Psoas muscle (tissue), 8 donors: Measurements from ENCODE around the gene MTPN. TPM values are rescaled to one million over a fixed set of nuclear protein-coding genes. Genes with fewer than 3 reads are reported as not detected.

Source experiments
- ATAC-seq, 4 donors: fragments of 200-7000 bp; cut with Tn5 transposase; one replicate each; pipeline ENCODE4 v1.9.1; 2020; ENCODE audit warnings: moderate library complexity in 3 of 4, mild to moderate bottlenecking in 2 of 4
- DNase-seq, 2 donors: peaks; one replicate each; pipeline ENCODE4 v3.0.0-alpha.2; 2020
- H3K27ac ChIP-seq: fragments of 200-600 bp; one replicate; pipeline ENCODE4 v1.8.0; 2022
- H3K27me3 ChIP-seq, 3 donors: fragments of 200-600 bp in 1 of 3; one replicate each; pipeline versions ENCODE4 v1.6.1 to v1.8.0; 2013 to 2022; ENCODE audit warnings: low read length in 2 of 3, mild to moderate bottlenecking in 2 of 3, moderate library complexity in 1 of 3; ENCODE audit not compliant: insufficient read depth in 3 of 3
- H3K36me3 ChIP-seq, 2 donors: fragments of 200-600 bp in 1 of 2; one replicate each; pipeline versions ENCODE4 v1.6.1 to v1.8.0; 2013 to 2022; ENCODE audit warnings: low read depth in 1 of 2, mild to moderate bottlenecking in 1 of 2, moderate library complexity in 1 of 2; ENCODE audit not compliant: insufficient read depth in 1 of 2
- H3K4me1 ChIP-seq: fragments of 200-600 bp; one replicate; pipeline ENCODE4 v1.8.0; 2022
- H3K4me3 ChIP-seq: fragments of 200-600 bp; one replicate; pipeline ENCODE4 v1.8.0; 2022; ENCODE audit warnings: mild to moderate bottlenecking
- H3K9me3 ChIP-seq: fragments of 200-600 bp; one replicate; pipeline ENCODE4 v1.8.0; 2022
- CTCF ChIP-seq: fragments of 200-600 bp; IDR thresholded peaks from one replicate; pipeline ENCODE4 v1.8.0; 2022; ENCODE audit warnings: antibody characterized with exemption
- WGBS, 3 donors: extraction: QIAGEN DNeasy Blood & Tissue Kit; methylation state at CpG; one replicate each; pipeline versions ENCODE4 v1.1.6 to v1.1.7; 2013; 5-methylcytosine and 5-hydroxymethylcytosine counted together
- intact Hi-C, 2 donors: fragments of 100-400 bp; cut with DNase I; formaldehyde crosslinking; loops; one replicate each; pipeline versions ENCODE4 v1.11.0 to v1.14.2; 2022
- polyA plus RNA-seq, 3 donors: library from polyadenylated mRNA; stranded (reverse); fragments of 200-250 nt; gene quantifications; one replicate each; pipeline ENCODE4 v1.2.3, GENCODE V29; 2013
- total RNA-seq, 4 donors: library from RNA; stranded (reverse); fragmentation: NEBNext Ultra II Directional in 2 of 4; extraction: Animal tissue kit (Norgen Biotek cat#: 25700) in 2 of 4; gene quantifications; one replicate each; pipeline versions ENCODE4 v1.2.1 to v1.2.4, GENCODE V29; 2021 to 2023
- donor health status: healthy with polysubstance abuse.
- donor health status: DM: no; HTN: no; CAD: no; lungs with moderate emphysema.
- donor health status: Bipolar disorder and iron deficiency.
- donor health status: healthy.
- donor health status: DM: yes; HTN: yes; CAD: no.
- donor health status: DM: no; HTN: no; CAD: no.
- donor health status: DM: no; HTN: no; CAD: no.
- donor health status: DM: yes; HTN: yes; CAD: no.

Gene MTPN
- total and polyA plus RNA-seq, 7 donors: 41.4 to 107 (median 62.4) TPM

- DNase-seq (no peak), ATAC-seq (peak in 3 of 4 donors; percentile 36 to 62 (median 45))
- H3K4me3 ChIP-seq: no peak overlapping the region
- H3K27ac ChIP-seq: no peak overlapping the region
- no peaks in the 10 kb centered on the region for H3K9me3 ChIP-seq
- intact Hi-C loops: loop anchor here (1.0 to 5.0 kb wide), 3 partner anchors 207 to 337 kb away; no protein-coding TSS in a partner anchor
- no peaks in the 10 kb centered on the region for H3K36me3 ChIP-seq
- H3K4me1 ChIP-seq: no peaks in the 10 kb centered on the region
- 24 to 30% (median 27%) methylated on average over 4 of the region's 4 CpGs for WGBS, 3 donors
- peak; percentile 86 for TF ChIP-seq CTCF
- H3K27me3 ChIP-seq: no peaks in the 10 kb centered on the region
These were observed 32.4 kb upstream of the MTPN start for GRCh38 chr7:136009488-136010079.

- no peak for TF ChIP-seq CTCF
- H3K9me3 ChIP-seq: no peaks in the 10 kb centered on the region
- ATAC-seq (no peak), DNase-seq (no peak)
- intact Hi-C loops: loop anchor here in 1 of 2 donors (5.0 kb wide), 1 partner anchor 334 kb away; no protein-coding TSS in a partner anchor
- no peaks in the 10 kb centered on the region for H3K27me3 ChIP-seq
- H3K36me3 ChIP-seq: no peaks in the 10 kb centered on the region
- 93 to 95% (median 95%) methylated on average over 3 of the region's 3 CpGs for WGBS, 3 donors
- no peaks in the 10 kb centered on the region for H3K4me1 ChIP-seq
- H3K27ac ChIP-seq: no peak overlapping the region
- no peak overlapping the region for H3K4me3 ChIP-seq
These were observed 29.0 kb upstream of the MTPN start for GRCh38 chr7:136006208-136006607.

GRCh38 chr7:136004083-136004482, 26.9 kb upstream of the MTPN start:
- Histone ChIP-seq H3K4me3 (no peak overlapping the region), H3K9me3 (no peaks in the 10 kb centered on the region), H3K36me3 (no peaks in the 10 kb centered on the region), H3K27me3 (no peaks in the 10 kb centered on the region), H3K27ac (no peak overlapping the region), H3K4me1 (no peaks in the 10 kb centered on the region)
- no peak for TF ChIP-seq CTCF
- intact Hi-C loops: no loop called here
- DNase-seq: no peak
- whole genome bisulfite sequencing, 3 donors: 85 to 89% (median 88%) methylated on average over 3 of the region's 3 CpGs
- ATAC-seq: no peak

- no peak overlapping the region for H3K27ac ChIP-seq
- intact Hi-C loops: no loop called here
- no peaks in the 10 kb centered on the region for H3K9me3 ChIP-seq
- DNase-seq (no peak), ATAC-seq (no peak)
- no peaks in the 10 kb centered on the region for H3K4me1 ChIP-seq
- H3K27me3 ChIP-seq: no peaks in the 10 kb centered on the region
- H3K4me3 ChIP-seq: no peak overlapping the region
- no peaks in the 10 kb centered on the region for H3K36me3 ChIP-seq
- WGBS, 3 donors: 30 to 53% (median 40%) methylated on average over 1 of the region's 1 CpG
- no peak for TF ChIP-seq CTCF
These were observed 25.6 kb upstream of the MTPN start for GRCh38 chr7:136002802-136003201.
